B cell (primary cell): ENCODE results near the gene SLC2A13.

ENCODE experiments used
- CTCF ChIP-seq: fragments of 200-600 bp; IDR thresholded peaks from one replicate; pipeline ENCODE4 v1.8.0; 2022; ENCODE audit warnings: antibody characterized with exemption, mild to moderate bottlenecking
- EZH2 ChIP-seq: IDR thresholded peaks from 2 replicates; pipeline ENCODE4 v1.6.1; 2012; ENCODE audit warnings: borderline replicate concordance, low read depth, mild to moderate bottlenecking, moderate library complexity, low read length; ENCODE audit not compliant: insufficient read depth, poor library complexity, severe bottlenecking

GRCh38 chr12:39816671-39817185 lies 289.2 kb downstream of the SLC2A13 start:
- no peak for TF ChIP-seq EZH2
- no peak for TF ChIP-seq CTCF
